Measurements from ENCODE around the gene NXNL2. TPM values are rescaled to one million over a fixed set of nuclear protein-coding genes. Genes with fewer than 3 reads are reported as not detected.

The NXNL2 gene
- total RNA-seq, 1 experiment from 2014 or later = 0.86 TPM

DNA sequence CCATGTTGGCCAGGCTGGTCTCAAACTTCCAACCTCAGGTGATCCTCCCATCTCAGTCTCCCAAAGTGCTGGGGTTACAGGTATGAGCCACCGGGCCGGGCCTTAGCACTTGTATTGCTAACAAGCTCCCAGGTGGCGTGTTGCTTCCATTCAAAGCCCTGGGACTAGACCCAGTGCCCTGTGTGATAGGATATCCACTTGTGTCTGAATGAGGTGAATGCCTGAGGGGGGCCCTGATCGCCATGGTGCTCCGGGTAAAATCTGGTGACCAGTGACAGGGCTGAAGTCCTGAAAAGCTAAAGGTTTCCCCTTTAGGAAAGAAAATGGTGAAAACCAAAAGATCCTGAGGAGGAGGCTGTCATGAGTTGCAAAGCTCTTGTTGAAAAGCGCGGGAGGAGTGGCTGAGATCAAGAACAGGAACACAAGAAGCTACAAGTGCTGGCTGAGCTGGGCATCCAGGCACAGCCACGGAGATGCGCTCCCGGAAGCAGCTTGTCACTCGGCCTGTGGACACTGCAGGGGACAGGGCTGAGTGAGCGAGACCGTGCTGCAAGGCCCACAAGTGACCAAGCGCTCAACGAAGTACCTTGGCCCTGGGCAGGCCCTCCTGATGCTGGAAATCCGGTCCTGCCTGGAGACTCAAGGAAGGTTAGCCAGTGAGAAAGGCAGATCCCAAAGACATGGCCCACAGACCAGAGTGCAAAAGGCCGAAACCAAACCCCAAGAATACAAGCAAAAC, 39.8 kb upstream of the NXNL2 start (continued):
- TF ChIP-seq, protein P1, sequence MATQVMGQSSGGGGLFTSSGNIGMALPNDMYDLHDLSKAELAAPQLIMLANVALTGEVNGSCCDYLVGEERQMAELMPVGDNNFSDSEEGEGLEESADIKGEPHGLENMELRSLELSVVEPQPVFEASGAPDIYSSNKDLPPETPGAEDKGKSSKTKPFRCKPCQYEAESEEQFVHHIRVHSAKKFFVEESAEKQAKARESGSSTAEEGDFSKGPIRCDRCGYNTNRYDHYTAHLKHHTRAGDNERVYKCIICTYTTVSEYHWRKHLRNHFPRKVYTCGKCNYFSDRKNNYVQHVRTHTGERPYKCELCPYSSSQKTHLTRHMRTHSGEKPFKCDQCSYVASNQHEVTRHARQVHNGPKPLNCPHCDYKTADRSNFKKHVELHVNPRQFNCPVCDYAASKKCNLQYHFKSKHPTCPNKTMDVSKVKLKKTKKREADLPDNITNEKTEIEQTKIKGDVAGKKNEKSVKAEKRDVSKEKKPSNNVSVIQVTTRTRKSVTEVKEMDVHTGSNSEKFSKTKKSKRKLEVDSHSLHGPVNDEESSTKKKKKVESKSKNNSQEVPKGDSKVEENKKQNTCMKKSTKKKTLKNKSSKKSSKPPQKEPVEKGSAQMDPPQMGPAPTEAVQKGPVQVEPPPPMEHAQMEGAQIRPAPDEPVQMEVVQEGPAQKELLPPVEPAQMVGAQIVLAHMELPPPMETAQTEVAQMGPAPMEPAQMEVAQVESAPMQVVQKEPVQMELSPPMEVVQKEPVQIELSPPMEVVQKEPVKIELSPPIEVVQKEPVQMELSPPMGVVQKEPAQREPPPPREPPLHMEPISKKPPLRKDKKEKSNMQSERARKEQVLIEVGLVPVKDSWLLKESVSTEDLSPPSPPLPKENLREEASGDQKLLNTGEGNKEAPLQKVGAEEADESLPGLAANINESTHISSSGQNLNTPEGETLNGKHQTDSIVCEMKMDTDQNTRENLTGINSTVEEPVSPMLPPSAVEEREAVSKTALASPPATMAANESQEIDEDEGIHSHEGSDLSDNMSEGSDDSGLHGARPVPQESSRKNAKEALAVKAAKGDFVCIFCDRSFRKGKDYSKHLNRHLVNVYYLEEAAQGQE (IDR thresholded peaks at IDR 0.05; ENCODE audit: low read depth) = no peak
- TF ChIP-seq, protein P2, sequence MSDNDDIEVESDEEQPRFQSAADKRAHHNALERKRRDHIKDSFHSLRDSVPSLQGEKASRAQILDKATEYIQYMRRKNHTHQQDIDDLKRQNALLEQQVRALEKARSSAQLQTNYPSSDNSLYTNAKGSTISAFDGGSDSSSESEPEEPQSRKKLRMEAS (IDR thresholded peaks at IDR 0.05) = no peak
- TF ChIP-seq RAD21 (IDR thresholded peaks at IDR 0.05; ENCODE audit: low read depth) (no peak), CEBPB (IDR thresholded peaks at IDR 0.05; ENCODE audit: low read depth) (no peak)

DNA sequence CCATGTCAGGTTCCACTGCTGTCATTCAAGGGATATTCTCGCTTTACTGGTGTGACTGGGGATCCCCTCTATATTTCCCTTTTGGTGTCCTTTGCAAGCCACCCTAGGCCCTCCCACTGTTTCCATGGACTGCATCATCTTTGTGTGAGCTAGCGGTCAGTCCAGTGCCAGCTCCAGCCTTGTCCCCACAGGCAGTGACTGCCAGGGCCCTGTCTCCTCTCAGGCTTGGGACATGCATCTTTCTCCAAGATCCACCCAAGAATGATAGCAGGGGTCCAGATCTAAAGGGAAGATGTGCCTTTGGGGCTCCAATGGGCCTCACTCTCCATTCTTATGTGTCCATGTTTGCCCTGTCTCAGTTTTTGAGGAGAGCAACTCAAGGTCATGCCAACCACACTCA, 37.8 kb upstream of the NXNL2 start:
- BruUV-seq (replicated peaks) = no TSS peak
- Histone ChIP-seq H3K4me2 (ENCODE audit: low read length) (no peak overlapping the region), H3K36me3 (ENCODE audit: control insufficient read depth in 1 of 2, insufficient read depth in 2 of 2, low read length in 2 of 2) (no peaks in the 10 kb centered on the region), H3K4me3 (replicated peaks in 1 of 2; ENCODE audit: low read depth in 1 of 2, low read length in 2 of 2) (no peak overlapping the region), H3K79me2 (ENCODE audit: insufficient read depth, low read length) (no peaks in the 10 kb centered on the region), H3K27me3 (ENCODE audit: insufficient read depth, low read length) (no peaks in the 10 kb centered on the region), H2AFZ (ENCODE audit: low read depth, low read length, poor library complexity, severe bottlenecking) (no peak overlapping the region), H3K4me1 (ENCODE audit: control insufficient read depth in 1 of 2, insufficient read depth in 2 of 2, low read length in 2 of 2) (no peaks in the 10 kb centered on the region), H3K27ac (ENCODE audit: low read depth, low read length) (no peak overlapping the region), H4K20me1 (ENCODE audit: insufficient read depth) (no peaks in the 10 kb centered on the region), H3K9ac (ENCODE audit: low read length) (no peak overlapping the region), H3K9me2 (ENCODE audit: insufficient read depth) (no peaks in the 10 kb centered on the region), H3K9me3 (ENCODE audit: control insufficient read depth in 1 of 2, insufficient read depth in 1 of 2, low read depth in 1 of 2, low read length in 2 of 2) (no peaks in the 10 kb centered on the region)
- intact Hi-C loops (cut with micrococcal nuclease) = loop anchor here (10.0 kb wide), 1 partner anchor 78 kb away; no protein-coding TSS in a partner anchor
- CTCF ChIA-PET = no interaction called here
- RAD21 ChIA-PET (ENCODE audit: low non-redundant PET in 1 of 2, low total read pairs in 2 of 2, uncharacterized antibody in 2 of 2, unreplicated experiment in 2 of 2) = no interaction called here
- POLR2A ChIA-PET = no interaction called here
- no peak for ATAC-seq
- no peak for DNase-seq (ENCODE audit: low read depth, low spot score)
- TF ChIP-seq JUND (IDR thresholded peaks at IDR 0.05) (no peak), SIN3A (IDR thresholded peaks at IDR 0.05; ENCODE audit: low read depth) (no peak)

All from HCT116 (cell line).